Activated naive CD8-positive, alpha-beta T cell (primary cell): Measurements from ENCODE around the gene ANP32E.

Experiments
- H3K27ac Mint-ChIP-seq: one replicate; pipeline ENCODE4 v1.8.0; 2021; ENCODE audit warnings: mixed read lengths
- H3K27me3 Mint-ChIP-seq: one replicate; pipeline ENCODE4 v1.8.0; 2021; ENCODE audit warnings: mixed read lengths
- H3K36me3 Mint-ChIP-seq: one replicate; pipeline ENCODE4 v1.8.0; 2021; ENCODE audit warnings: mixed read lengths
- H3K4me1 Mint-ChIP-seq: one replicate; pipeline ENCODE4 v1.8.0; 2021; ENCODE audit warnings: low read depth, mixed read lengths
- H3K4me3 Mint-ChIP-seq: one replicate; pipeline ENCODE4 v1.8.0; 2021; ENCODE audit warnings: mild to moderate bottlenecking, mixed read lengths
- H3K9me3 Mint-ChIP-seq: one replicate; pipeline ENCODE4 v1.8.0; 2021; ENCODE audit warnings: low read depth, mixed read lengths

ANP32E gene

GRCh38 chr1:150235852-150236613 is at the start of gene ANP32E:
ANP32E (minus strand) TSS chr1:150236112; CDS start chr1:150235786, 326 bp downstream.
- Mint-ChIP-seq H3K4me3 (no peak within 1 kb of the TSS), H3K4me1 (peaks cover 15% of the 10 kb centered on the region), H3K9me3 (no peaks in the 10 kb centered on the region), H3K36me3 (peaks cover under 1% of the 10 kb centered on the region), H3K27me3 (peaks cover 2% of the 10 kb centered on the region), H3K27ac (peak within 1 kb of the TSS; percentile 93)

GRCh38 chr1:150283260-150283659 is 47.3 kb upstream of the ANP32E start:
- H3K27ac Mint-ChIP-seq = no peak overlapping the region

GRCh38 chr1:150282558-150282958 is 46.6 kb upstream of the ANP32E start:
- H3K9me3 Mint-ChIP-seq = no peaks in the 10 kb centered on the region
- H3K27ac Mint-ChIP-seq = peak overlapping the region; percentile 18
- H3K36me3 Mint-ChIP-seq = no peaks in the 10 kb centered on the region
- H3K4me1 Mint-ChIP-seq = peaks cover 28% of the 10 kb centered on the region
- H3K4me3 Mint-ChIP-seq = peak overlapping the region; percentile 87
- no peaks in the 10 kb centered on the region for H3K27me3 Mint-ChIP-seq

More at GRCh38 chr1:150283260-150283659, 47.3 kb upstream of the ANP32E start:
- Mint-ChIP-seq H3K4me1 (peaks cover 28% of the 10 kb centered on the region), H3K36me3 (no peaks in the 10 kb centered on the region), H3K4me3 (peak overlapping the region; percentile 87), H3K27me3 (no peaks in the 10 kb centered on the region), H3K9me3 (no peaks in the 10 kb centered on the region)

GRCh38 chr1:150281758-150282557 is 46.0 kb upstream of the ANP32E start, which contains the start of gene CIART:
CIART (plus strand) TSS chr1:150282554; CDS start chr1:150283268, 714 bp downstream.
- Mint-ChIP-seq H3K4me1 (peaks cover 28% of the 10 kb centered on the region), H3K9me3 (no peaks in the 10 kb centered on the region), H3K27ac (peak within 1 kb of the TSS; percentile 96), H3K27me3 (no peaks in the 10 kb centered on the region), H3K36me3 (no peaks in the 10 kb centered on the region), H3K4me3 (peak within 1 kb of the TSS; percentile 87)

GRCh38 chr1:150281221-150281757 is 45.4 kb upstream of the ANP32E start:
- Mint-ChIP-seq H3K27me3 (no peaks in the 10 kb centered on the region), H3K36me3 (no peaks in the 10 kb centered on the region), H3K27ac (peak overlapping the region; percentile 96), H3K9me3 (no peaks in the 10 kb centered on the region), H3K4me1 (peaks cover 28% of the 10 kb centered on the region), H3K4me3 (peak overlapping the region; percentile 87)

GRCh38 chr1:150280138-150280707 is 44.3 kb upstream of the ANP32E start:
- Mint-ChIP-seq H3K36me3 (no peaks in the 10 kb centered on the region), H3K4me1 (peaks cover 28% of the 10 kb centered on the region), H3K27ac (peak overlapping the region; percentile 10), H3K4me3 (peak overlapping the region; percentile 57), H3K9me3 (no peaks in the 10 kb centered on the region), H3K27me3 (no peaks in the 10 kb centered on the region)

- H3K4me3 Mint-ChIP-seq = no peak overlapping the region
- H3K27me3 Mint-ChIP-seq = no peaks in the 10 kb centered on the region
- no peak overlapping the region for H3K27ac Mint-ChIP-seq
- H3K36me3 Mint-ChIP-seq = peaks cover 2% of the 10 kb centered on the region
- peaks cover 9% of the 10 kb centered on the region for H3K4me1 Mint-ChIP-seq
- no peaks in the 10 kb centered on the region for H3K9me3 Mint-ChIP-seq
Measured at GRCh38 chr1:150273311-150273710, 37.4 kb upstream of the ANP32E start.

GRCh38 chr1:150271291-150271959 is 35.5 kb upstream of the ANP32E start:
- Mint-ChIP-seq H3K27ac (no peak overlapping the region), H3K36me3 (peaks cover 2% of the 10 kb centered on the region), H3K27me3 (no peaks in the 10 kb centered on the region), H3K4me3 (no peak overlapping the region), H3K9me3 (no peaks in the 10 kb centered on the region), H3K4me1 (peaks cover 25% of the 10 kb centered on the region)

GRCh38 chr1:150269451-150269850 is 33.5 kb upstream of the ANP32E start:
- peaks cover 25% of the 10 kb centered on the region for H3K4me1 Mint-ChIP-seq
- H3K27me3 Mint-ChIP-seq = no peaks in the 10 kb centered on the region

GRCh38 chr1:150268705-150269403 is 32.9 kb upstream of the ANP32E start, which contains the start of gene APH1A:
APH1A (minus strand) TSS chr1:150269016; CDS start chr1:150268810, 206 bp downstream.
- Mint-ChIP-seq H3K4me3 (peak within 1 kb of the TSS; percentile 97), H3K27me3 (no peaks in the 10 kb centered on the region), H3K4me1 (peaks cover 25% of the 10 kb centered on the region), H3K36me3 (peaks cover 2% of the 10 kb centered on the region), H3K27ac (peak within 1 kb of the TSS; percentile 97), H3K9me3 (no peaks in the 10 kb centered on the region)

More at GRCh38 chr1:150269451-150269850, 33.5 kb upstream of the ANP32E start:
- H3K4me3 Mint-ChIP-seq = peak overlapping the region; percentile 97
- peak overlapping the region; percentile 97 for H3K27ac Mint-ChIP-seq
- H3K36me3 Mint-ChIP-seq = peaks cover 2% of the 10 kb centered on the region
- no peaks in the 10 kb centered on the region for H3K9me3 Mint-ChIP-seq

- peaks cover 2% of the 10 kb centered on the region for H3K36me3 Mint-ChIP-seq
- peak overlapping the region; percentile 97 for H3K4me3 Mint-ChIP-seq
- no peaks in the 10 kb centered on the region for H3K27me3 Mint-ChIP-seq
- H3K9me3 Mint-ChIP-seq = no peaks in the 10 kb centered on the region
- H3K27ac Mint-ChIP-seq = peak overlapping the region; percentile 97
- peaks cover 25% of the 10 kb centered on the region for H3K4me1 Mint-ChIP-seq
Measured at GRCh38 chr1:150268340-150268704, 32.4 kb upstream of the ANP32E start.

GRCh38 chr1:150267896-150268295 is 32.0 kb upstream of the ANP32E start:
- H3K27me3 Mint-ChIP-seq = no peaks in the 10 kb centered on the region
- H3K4me3 Mint-ChIP-seq = peak overlapping the region; percentile 97
- peaks cover 2% of the 10 kb centered on the region for H3K36me3 Mint-ChIP-seq
- no peaks in the 10 kb centered on the region for H3K9me3 Mint-ChIP-seq
- peaks cover 25% of the 10 kb centered on the region for H3K4me1 Mint-ChIP-seq
- peak overlapping the region; percentile 97 for H3K27ac Mint-ChIP-seq

- Mint-ChIP-seq H3K27ac (no peak overlapping the region), H3K4me3 (no peak overlapping the region), H3K9me3 (no peaks in the 10 kb centered on the region), H3K4me1 (peaks cover 16% of the 10 kb centered on the region), H3K36me3 (no peaks in the 10 kb centered on the region), H3K27me3 (no peaks in the 10 kb centered on the region)
Measured at GRCh38 chr1:150263549-150263948, 27.6 kb upstream of the ANP32E start.
